Gastroesophageal sphincter (tissue), 4 donors: ENCODE measurements around the gene VGLL2. TPM values are rescaled to one million over a fixed set of nuclear protein-coding genes. Genes with fewer than 3 reads are reported as not detected.

Source experiments
- ATAC-seq: fragments of 150-250 bp; one replicate; pipeline ENCODE4 v1.9.1; 2016; ENCODE audit warnings: mild to moderate bottlenecking, moderate library complexity
- H3K27ac ChIP-seq, 4 donors: fragments of 200-600 bp; sonication (generic) in 3 of 4; 1 replicate in 3 of 4; 2 replicates in 1 of 4; pipeline ENCODE4 v1.5.1; 2016 to 2019
- H3K27me3 ChIP-seq: fragments of 200-600 bp; sonication (generic); one replicate; pipeline ENCODE4 v1.5.1; 2019
- H3K36me3 ChIP-seq, 2 donors: fragments of 200-600 bp; sonication (generic); one replicate each; pipeline ENCODE4 v1.5.1; 2019; ENCODE audit warnings: control low read depth in 1 of 2
- H3K4me1 ChIP-seq, 3 donors: fragments of 200-600 bp; sonication (generic); 1 replicate in 2 of 3; 2 replicates in 1 of 3; pipeline ENCODE4 v1.5.1; 2016 to 2019; ENCODE audit warnings: control low read depth in 2 of 3
- H3K4me3 ChIP-seq, 2 donors: fragments of 200-600 bp; sonication (generic); one replicate each; pipeline ENCODE4 v1.5.1; 2019; ENCODE audit warnings: mild to moderate bottlenecking in 1 of 2, moderate library complexity in 1 of 2
- H3K9me3 ChIP-seq, 3 donors: fragments of 200-600 bp; sonication (generic); one replicate each; pipeline ENCODE4 v1.5.1; 2017 to 2019; ENCODE audit warnings: control low read depth in 2 of 3
- EP300 ChIP-seq: sonication (generic); formaldehyde crosslinking; IDR thresholded peaks from one replicate; pipeline ENCODE4 v1.6.1; 2017; ENCODE audit warnings: antibody characterized with exemption, mild to moderate bottlenecking
- POLR2A ChIP-seq, 2 donors: fragments of 450-650 bp; IDR thresholded peaks; one replicate each; pipeline ENCODE4 v1.6.1; 2017; ENCODE audit warnings: antibody characterized with exemption in 2 of 2, mild to moderate bottlenecking in 2 of 2, moderate library complexity in 1 of 2
- POLR2AphosphoS5 ChIP-seq: sonication (generic); formaldehyde crosslinking; IDR thresholded peaks from one replicate; pipeline ENCODE4 v1.6.1; 2017; ENCODE audit warnings: antibody characterized with exemption
- WGBS, 2 donors: methylation state at CpG; one replicate each; pipeline ENCODE4 v1.1.5; 2018; ENCODE audit warnings: low coverage in 1 of 2; 5-methylcytosine and 5-hydroxymethylcytosine counted together
- small RNA-seq, 4 donors: library from RNA; depleted of rRNA; stranded (forward); fragments of <200 nt; gene quantifications; one replicate each; pipeline ENCODE3, GENCODE V24; 2016
- total RNA-seq, 4 donors: library from RNA; depleted of rRNA; stranded (reverse); fragments of >200 nt; gene quantifications; one replicate each; pipeline ENCODE4 v1.1.0, GENCODE V29; 2016
- TF ChIP-seq, protein P1 (sequence below), 4 experiments: fragments of 200-600 bp in 2 of 4; fragments of 450-650 bp in 2 of 4; sonication (generic) in 1 of 4; IDR thresholded peaks; one replicate each; pipeline ENCODE4 v1.5.1; 2017 to 2019; ENCODE audit warnings: antibody characterized with exemption in 4 of 4, mild to moderate bottlenecking in 2 of 4, moderate library complexity in 2 of 4

The VGLL2 gene
- total RNA-seq, 4 donors from 2014 or later = not detected

DNA sequence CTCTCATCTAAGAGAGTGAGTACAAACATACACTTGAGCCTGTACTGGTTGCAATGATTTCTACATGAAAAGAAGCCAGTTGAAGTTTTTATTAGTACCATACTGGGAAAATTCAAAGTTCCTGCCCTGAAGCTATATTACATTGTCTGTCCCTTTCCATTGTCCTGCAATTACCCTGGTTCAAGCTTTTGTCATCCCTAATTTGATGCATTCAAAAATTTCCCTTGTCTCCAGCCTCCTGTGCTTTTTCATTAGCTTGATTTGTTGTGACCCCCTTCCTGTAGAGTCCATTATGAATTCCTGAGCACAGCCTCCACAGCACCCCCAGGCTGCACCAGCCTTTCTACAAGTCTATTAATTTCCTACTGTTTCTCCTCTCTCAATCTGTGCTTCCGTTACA lies 46.4 kb downstream of the VGLL2 start:
- ATAC-seq = no peak
- 63 to 67% methylated on average over 1 of the region's 1 CpG for WGBS, 2 donors

GRCh38 chr6:117317261-117317660 lies 51.9 kb downstream of the VGLL2 start:
- Histone ChIP-seq H3K4me1 (no peaks in the 10 kb centered on the region), H3K36me3 (no peaks in the 10 kb centered on the region), H3K9me3 (no peaks in the 10 kb centered on the region), H3K27ac (no peak overlapping the region), H3K4me3 (no peak overlapping the region), H3K27me3 (no peaks in the 10 kb centered on the region)
- TF ChIP-seq, protein P1, sequence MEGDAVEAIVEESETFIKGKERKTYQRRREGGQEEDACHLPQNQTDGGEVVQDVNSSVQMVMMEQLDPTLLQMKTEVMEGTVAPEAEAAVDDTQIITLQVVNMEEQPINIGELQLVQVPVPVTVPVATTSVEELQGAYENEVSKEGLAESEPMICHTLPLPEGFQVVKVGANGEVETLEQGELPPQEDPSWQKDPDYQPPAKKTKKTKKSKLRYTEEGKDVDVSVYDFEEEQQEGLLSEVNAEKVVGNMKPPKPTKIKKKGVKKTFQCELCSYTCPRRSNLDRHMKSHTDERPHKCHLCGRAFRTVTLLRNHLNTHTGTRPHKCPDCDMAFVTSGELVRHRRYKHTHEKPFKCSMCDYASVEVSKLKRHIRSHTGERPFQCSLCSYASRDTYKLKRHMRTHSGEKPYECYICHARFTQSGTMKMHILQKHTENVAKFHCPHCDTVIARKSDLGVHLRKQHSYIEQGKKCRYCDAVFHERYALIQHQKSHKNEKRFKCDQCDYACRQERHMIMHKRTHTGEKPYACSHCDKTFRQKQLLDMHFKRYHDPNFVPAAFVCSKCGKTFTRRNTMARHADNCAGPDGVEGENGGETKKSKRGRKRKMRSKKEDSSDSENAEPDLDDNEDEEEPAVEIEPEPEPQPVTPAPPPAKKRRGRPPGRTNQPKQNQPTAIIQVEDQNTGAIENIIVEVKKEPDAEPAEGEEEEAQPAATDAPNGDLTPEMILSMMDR (IDR thresholded peaks at IDR 0.05) = peak in 1 of 4 experiments; percentile 5
- TF ChIP-seq POLR2A (IDR thresholded peaks at IDR 0.05) (no peak), POLR2AphosphoS5 (no peak), EP300 (no peak)
- WGBS, 2 donors = 30 to 47% methylated on average over 4 of the region's 4 CpGs
- ATAC-seq = no peak

More for the DNA sequence above, 46.4 kb downstream of the VGLL2 start:
- Histone ChIP-seq H3K4me1 (no peaks in the 10 kb centered on the region), H3K36me3 (no peaks in the 10 kb centered on the region), H3K9me3 (no peaks in the 10 kb centered on the region), H3K4me3 (no peak overlapping the region), H3K27me3 (no peaks in the 10 kb centered on the region), H3K27ac (no peak overlapping the region)
- TF ChIP-seq, protein P1 (IDR thresholded peaks at IDR 0.05) = no peak

Small RNA genes lying within 50 kb of the gene (small RNA-seq; reads per million reads assigned to genes)
- 0 reads per million in 4 donors for gene RN7SKP18

Other genes with a start within 250 kb of the VGLL2 start
- gene ROS1, start 160.4 kb downstream of the VGLL2 start, total RNA-seq = under 1 TPM in 1 of 4 donors, not detected in 3; 0.13 TPM
- gene DCBLD1, start 217.1 kb downstream of the VGLL2 start, total RNA-seq = 10 to 100 TPM in 2 of 4 donors, 1 to 10 TPM in 2; 5.0 to 10.9 (median 8.3) TPM